Mesenteric fat pad (tissue), 1 donor: ENCODE results near the gene ADRA1B. TPM values are rescaled to one million over a fixed set of nuclear protein-coding genes. Genes with fewer than 3 reads are reported as not detected.
A peak's percentile ranks its signal among the peaks of the same experiment; 100 is the strongest.
"Not testable (repeated sequence)": the region's sequence is repeated elsewhere in the genome, so short reads cannot be mapped to it uniquely, and the experiment has no call there.

Experiments used
- DNase-seq: peaks from one replicate; pipeline ENCODE4 v3.0.0-alpha.2; 2020; ENCODE audit warnings: low spot score
- total RNA-seq: library from RNA; stranded (reverse); fragmentation: NEBNext Ultra II Directional; extraction: Animal tissue kit (Norgen Biotek cat#: 25700); gene quantifications from one replicate; pipeline ENCODE4 v1.2.1, GENCODE V29; 2021
- donor health status: DM: yes; HTN: yes; CAD: no.

The ADRA1B gene
- total RNA-seq, 1 donor from 2014 or later, result 6.6 TPM

DNA sequence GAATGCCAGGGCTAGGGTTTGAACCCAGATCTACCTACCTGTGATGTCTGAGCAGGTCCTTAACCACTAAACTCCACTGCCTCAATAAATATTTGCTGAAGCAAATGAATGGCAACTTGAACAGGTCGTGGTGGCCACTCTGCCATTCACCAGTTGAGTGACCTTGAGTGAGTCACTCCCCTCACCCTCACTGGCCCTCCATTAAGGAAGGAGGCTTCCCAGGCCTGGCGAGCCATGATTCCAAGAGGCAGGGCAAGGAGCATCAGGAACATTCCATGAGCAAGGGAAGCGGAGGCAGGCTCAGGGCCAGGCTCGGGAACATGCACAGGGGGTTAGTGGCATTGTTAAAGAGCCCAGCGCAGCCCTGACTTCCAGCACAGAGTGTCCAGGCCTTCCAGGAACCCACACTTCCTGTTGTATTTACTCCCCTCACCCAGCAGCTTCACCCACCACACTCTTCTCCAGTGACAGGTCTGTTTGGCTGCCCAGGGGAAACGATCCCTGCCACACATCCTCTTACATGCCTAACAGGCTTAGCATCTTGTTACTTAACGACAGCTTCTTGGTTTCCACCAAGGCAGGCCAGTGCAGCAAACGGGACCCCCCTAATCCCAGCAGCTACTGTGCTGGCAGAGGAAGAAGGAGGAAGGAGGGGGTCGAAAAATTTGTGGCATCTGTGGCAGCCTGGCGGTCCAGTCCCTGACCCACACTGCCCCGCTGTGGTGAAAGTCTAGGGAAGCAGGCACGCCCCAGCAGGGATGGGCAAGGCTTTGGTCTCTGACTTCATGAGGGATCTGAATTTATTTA is 49.0 kb downstream of the ADRA1B start:
- DNase-seq, result no peak

DNA sequence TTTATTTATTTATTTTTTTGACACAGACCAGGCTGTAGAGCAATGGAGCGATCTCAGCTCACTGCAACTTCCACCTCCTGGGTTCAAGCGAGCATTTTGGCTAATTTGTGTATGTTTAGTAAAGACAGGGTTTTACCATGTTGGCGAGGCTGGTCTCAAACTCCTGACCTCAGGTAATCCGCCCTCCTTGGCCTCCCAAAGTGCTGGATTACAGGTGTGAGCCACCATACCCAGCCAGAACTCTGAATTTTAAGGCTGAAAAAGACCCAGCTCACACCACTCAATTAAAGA is 49.5 kb downstream of the ADRA1B start:
- not testable (repeated sequence) for DNase-seq

DNA sequence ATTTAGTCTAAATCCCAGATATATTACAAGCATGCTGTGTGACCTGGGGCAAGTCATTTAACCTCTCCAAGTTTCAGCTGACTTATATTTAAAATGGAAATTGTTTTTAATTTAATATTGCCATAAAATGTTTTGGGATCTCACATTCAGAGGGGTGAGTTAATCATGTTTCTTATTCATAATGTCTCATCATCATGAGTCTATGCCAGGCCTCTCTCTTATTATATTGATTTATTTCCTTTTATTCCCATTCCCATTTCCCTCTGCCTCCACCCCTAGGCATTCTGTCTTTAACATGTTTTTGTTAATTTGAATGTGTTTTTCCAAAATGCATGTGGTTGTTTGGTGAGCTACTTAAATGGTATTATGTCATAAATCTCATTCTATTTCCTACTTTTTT is 53.7 kb downstream of the ADRA1B start:
- DNase-seq, result no peak

DNA sequence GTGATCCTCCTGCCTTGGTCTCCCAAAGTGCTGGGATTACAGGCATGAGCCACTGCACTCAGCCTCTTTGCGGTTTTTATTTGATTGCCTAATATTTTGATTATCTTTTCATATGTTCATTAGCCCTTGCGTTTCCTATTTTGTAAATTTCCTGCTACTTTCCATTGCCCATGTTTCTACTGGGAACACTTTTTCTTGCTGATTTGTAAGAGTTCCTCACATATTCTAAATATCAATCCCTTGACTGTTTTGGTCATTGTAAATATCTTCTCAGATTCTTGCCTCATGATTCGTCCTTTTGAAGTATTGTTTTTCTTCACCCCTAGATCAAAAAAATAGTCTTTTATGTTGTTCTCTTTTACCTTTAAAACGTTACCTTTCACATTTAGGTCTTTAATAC is 54.8 kb downstream of the ADRA1B start:
- no peak for DNase-seq

DNA sequence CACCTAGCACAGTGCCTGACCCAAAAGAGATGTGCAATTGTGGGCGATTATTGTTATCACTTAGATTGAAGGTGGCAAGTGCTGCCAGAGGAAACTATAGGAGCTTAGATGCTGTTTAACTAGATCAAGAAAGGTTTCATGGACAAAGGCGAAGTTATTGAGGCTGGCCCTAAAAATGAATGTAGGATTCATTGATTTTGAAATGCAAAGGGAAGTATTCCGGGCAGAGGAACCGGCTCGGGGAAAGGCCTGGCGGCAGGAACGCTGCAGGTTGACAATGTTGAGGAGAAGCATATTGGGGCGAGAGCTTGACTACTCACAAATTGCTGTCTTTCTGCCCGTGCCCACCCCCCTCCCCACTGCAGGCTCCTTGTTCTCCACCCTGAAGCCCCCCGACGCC is 55.2 kb downstream of the ADRA1B start:
- no peak for DNase-seq

DNA sequence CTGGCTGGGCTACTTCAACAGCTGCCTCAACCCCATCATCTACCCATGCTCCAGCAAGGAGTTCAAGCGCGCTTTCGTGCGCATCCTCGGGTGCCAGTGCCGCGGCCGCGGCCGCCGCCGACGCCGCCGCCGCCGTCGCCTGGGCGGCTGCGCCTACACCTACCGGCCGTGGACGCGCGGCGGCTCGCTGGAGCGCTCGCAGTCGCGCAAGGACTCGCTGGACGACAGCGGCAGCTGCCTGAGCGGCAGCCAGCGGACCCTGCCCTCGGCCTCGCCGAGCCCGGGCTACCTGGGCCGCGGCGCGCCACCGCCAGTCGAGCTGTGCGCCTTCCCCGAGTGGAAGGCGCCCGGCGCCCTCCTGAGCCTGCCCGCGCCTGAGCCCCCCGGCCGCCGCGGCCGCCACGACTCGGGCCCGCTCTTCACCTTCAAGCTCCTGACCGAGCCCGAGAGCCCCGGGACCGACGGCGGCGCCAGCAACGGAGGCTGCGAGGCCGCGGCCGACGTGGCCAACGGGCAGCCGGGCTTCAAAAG is 55.7 kb downstream of the ADRA1B start:
- no peak for DNase-seq

- no peak for DNase-seq
Observed at GRCh38 chr5:159972538-159973362, 56.5 kb downstream of the ADRA1B start.

DNA sequence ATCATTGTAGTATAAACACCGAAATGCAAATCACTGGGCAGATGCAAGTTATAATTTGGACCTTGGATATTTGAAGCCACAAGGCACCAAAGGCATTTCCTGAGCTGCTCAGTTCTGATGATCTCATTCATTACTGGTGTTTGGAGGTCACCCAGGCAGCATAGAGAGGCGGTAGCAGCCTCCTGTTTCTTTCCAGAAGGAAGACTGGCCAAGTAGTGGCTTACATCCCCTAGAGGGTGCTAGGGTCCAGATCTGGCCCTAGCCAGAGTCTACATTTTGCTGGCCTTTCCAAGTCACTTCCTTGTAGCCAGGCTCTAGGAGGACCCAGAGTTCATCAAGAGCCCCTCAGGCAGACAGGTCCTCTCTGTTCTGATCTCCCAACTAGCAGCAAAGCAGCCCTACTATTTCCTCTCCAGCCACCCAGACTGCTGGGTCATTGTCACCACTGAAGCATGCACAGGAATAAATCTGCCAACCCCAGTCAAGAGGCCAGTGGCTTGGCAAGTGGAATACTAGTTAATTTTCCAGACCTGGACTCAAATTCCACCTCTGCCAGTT is 59.3 kb downstream of the ADRA1B start:
- no peak for DNase-seq

GRCh38 chr5:159976921-159977320 is 60.6 kb downstream of the ADRA1B start:
- no peak for DNase-seq

- DNase-seq, result no peak
Observed at GRCh38 chr5:159978358-159978757, 62.1 kb downstream of the ADRA1B start.

- no peak for DNase-seq
Observed at GRCh38 chr5:159982421-159983173, 66.3 kb downstream of the ADRA1B start.

GRCh38 chr5:159987031-159987674 is 70.9 kb downstream of the ADRA1B start:
- DNase-seq, result no peak

- no peak for DNase-seq
Observed at GRCh38 chr5:159990506-159990905, 74.2 kb downstream of the ADRA1B start.

DNA sequence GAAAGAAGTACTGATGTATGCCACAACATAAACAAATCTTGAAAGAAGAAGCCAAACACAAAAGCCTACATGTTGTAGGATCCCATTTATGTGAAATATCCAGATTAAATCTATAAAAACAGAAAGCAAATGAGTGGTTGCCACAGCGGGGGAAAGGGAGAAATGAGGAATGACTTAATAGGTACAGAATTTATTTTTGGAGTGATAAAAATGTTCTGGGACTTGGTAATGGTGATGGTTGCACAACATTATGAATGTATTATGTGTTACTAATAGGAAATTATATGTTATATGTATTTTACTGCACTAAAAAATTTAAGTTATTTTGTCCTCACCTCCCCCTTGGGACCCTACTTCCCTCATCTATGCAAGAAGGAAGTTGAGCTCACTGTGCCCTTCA is 76.3 kb downstream of the ADRA1B start:
- no peak for DNase-seq

DNA sequence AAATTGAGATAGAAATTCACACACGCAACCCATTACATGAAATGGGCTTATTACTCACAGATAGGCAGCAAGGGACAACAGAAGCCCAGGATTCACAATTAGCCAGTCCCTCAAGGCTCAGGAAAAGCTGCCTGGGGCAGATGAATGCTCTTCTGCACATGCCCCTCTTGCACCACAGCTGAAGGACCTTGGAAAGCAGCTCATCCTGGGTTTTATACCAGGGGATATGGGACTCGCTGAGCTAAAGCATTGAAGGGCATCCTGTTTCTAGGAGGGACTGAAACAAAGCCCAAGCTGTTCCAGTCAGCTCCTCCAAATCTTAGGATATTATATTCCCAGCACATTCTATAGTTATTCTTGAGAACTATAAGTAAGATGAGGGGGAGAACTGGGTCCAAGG is 76.9 kb downstream of the ADRA1B start:
- DNase-seq, result no peak

- DNase-seq, result no peak
Observed at GRCh38 chr5:159995907-159996306, 79.6 kb downstream of the ADRA1B start.

GRCh38 chr5:160001457-160001856 is 85.2 kb downstream of the ADRA1B start:
- DNase-seq, result no peak

- DNase-seq, result no peak
Observed at GRCh38 chr5:160007514-160007913, 91.2 kb downstream of the ADRA1B start.

GRCh38 chr5:160008529-160008876 is 92.2 kb downstream of the ADRA1B start:
- DNase-seq, result not testable (repeated sequence)

DNA sequence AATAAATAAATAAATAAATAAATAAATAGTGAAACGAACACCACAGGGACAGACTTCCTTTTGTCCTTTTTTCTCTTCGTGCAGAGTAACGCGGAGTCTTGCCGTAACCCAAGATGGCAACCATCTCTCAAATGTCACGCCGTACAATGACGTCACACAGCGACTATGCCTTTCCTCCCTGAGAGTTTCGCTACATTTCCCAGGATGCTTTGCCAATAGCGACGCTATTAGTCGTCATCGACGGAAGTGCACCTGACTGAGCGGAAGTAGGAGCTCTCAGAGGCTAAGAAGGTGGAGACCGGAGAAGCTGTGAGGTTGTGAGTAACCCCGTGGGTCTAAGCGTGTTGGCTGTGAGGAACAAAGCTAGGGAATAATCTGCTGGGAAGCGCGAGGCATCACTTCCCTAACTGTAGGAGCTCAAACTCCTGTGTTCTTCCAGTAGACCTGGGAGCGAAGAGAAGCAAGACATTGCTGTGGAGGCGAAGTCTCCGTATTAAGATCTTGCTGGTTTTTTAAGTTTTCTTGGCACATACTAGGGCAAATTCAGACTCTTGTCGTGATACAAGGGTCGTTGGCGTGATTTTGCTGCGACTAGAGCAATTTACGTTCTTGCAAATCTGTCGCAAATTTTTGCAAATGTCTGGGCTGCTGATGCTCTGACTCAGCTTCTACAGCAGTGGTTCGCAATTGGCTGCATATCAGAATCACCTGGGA is 92.8 kb downstream of the ADRA1B start, which contains the start of gene TTC1:
TTC1 (plus strand) TSS at position 263 of the 714 bp plus-strand sequence. CDS start 1,390 bp downstream, outside the sequence.
- peak; percentile 92 for DNase-seq
